ENCODE measurements around the gene SERPINB10. TPM values are rescaled to one million over a fixed set of nuclear protein-coding genes. Genes with fewer than 3 reads are reported as not detected.

Gene SERPINB10, protein sequence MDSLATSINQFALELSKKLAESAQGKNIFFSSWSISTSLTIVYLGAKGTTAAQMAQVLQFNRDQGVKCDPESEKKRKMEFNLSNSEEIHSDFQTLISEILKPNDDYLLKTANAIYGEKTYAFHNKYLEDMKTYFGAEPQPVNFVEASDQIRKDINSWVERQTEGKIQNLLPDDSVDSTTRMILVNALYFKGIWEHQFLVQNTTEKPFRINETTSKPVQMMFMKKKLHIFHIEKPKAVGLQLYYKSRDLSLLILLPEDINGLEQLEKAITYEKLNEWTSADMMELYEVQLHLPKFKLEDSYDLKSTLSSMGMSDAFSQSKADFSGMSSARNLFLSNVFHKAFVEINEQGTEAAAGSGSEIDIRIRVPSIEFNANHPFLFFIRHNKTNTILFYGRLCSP
- 1 to 10 TPM in 1 of 10 donors, under 1 TPM in 4, not detected in 5; 0.09 to 1.5 (median 0.24) TPM for polyA plus RNA-seq (ENCODE audit: insufficient read length in 10 of 10)
- long read RNA-seq, donor 1 = 0 reads
- long read RNA-seq, donor 2 = 0 reads
- long read RNA-seq, donor 3 = 0 reads
- long read RNA-seq, donor 4 = 0 reads
- long read RNA-seq, donor 5 = 0 reads
- long read RNA-seq, donor 6 = 0 reads
- long read RNA-seq, donor 7 = 0 reads
- long read RNA-seq, donor 8 = 0 reads
- long read RNA-seq, donor 9 = 0 reads

DNA sequence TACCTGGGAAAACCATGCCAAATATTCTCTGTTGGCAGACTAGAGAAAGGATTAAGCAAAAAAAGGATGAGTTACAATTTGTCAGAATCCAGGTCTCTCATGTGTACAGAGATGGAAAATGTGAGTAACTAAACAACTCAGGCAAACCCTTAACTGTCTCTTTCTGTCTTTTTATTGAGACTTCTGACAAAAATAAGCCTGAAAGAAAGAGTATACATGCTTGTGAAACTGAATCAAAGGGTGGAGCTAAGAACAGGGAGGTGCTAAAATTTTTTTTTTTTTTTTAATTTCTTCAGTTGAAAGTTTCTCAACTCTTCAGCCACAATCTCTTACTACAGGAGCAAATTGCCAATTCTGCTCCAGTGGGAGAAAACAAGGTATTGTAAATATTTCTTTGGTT lies at the start of gene SERPINB10:
TSS of gene SERPINB10 (plus strand) at position 295 of the 400 bp plus-strand sequence. CDS start 7,553 bp downstream, outside the sequence.
- DNase-seq = no peak

DNA sequence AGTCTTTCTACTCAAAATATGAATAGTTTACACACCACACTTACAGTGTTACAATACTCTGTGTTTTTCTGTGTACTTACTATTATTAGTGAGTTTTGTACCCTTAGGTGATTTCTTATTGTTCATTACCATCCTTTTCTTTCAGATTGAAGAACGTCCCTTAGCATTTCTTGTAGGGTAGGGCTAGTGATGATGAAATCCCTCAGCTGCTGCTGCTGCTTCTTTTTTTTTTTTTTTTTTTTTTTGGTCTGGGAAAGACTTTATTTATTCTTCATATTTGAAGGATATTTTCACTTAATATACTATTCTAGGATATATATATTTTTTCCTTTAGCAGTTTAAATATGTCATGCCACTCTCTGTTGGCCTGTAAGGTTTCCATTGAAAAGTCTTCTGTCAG lies 49.3 kb upstream of the SERPINB10 start:
- DNase-seq = no peak

DNA sequence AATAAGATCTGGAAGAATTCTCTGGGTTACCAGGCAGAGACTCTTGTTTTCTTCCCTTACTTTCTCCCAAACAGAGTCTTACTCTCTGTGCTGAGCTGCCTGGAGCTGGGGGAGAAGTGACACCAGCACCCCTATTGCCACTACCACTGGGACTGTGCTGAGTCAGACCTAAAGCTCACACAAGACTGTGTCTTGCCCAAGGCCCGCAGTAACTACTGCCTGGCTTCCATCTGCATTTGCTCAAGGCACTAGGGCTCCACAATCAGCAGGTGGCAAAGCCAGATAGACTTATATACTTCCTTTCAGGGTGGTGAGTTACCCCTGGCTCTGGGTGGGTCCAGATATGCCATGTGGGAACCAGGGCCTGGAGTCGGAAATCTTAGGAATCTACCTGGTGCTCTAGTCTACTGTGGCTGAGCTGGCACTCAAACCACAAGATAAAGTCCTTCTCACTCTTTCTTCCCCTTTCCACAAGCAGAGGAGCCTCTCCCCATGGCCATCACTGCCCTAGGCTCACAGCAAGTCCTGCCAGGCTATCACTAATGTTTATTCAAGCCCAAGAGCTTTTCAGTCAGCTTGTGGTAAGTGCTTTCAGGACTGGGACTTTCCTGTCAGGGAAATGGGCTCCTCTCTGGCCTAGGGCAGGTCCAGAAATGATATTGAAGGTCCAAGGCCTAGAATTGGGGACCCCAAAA lies 47.8 kb upstream of the SERPINB10 start:
- no peak for DNase-seq

DNA sequence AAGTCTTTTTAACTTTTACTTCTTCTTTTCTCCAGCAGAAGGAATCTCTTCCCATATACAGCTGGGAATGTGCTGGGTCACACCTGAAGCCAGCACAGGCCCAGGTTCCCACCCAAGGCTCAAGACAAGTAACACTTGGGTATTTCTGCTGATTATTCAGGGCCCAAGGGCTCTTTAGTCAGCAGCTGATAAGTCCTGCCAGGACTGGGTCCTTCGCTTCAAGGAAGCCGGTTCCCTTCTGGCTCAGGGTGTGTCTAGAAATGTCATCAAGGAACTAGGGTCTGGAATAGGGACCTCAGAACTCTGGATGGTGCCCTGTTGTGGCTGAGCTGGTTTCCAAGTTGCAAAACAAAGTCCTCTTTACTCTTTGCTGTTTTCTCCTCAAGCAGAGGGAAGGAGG lies 47.2 kb upstream of the SERPINB10 start:
- DNase-seq = no peak

DNA sequence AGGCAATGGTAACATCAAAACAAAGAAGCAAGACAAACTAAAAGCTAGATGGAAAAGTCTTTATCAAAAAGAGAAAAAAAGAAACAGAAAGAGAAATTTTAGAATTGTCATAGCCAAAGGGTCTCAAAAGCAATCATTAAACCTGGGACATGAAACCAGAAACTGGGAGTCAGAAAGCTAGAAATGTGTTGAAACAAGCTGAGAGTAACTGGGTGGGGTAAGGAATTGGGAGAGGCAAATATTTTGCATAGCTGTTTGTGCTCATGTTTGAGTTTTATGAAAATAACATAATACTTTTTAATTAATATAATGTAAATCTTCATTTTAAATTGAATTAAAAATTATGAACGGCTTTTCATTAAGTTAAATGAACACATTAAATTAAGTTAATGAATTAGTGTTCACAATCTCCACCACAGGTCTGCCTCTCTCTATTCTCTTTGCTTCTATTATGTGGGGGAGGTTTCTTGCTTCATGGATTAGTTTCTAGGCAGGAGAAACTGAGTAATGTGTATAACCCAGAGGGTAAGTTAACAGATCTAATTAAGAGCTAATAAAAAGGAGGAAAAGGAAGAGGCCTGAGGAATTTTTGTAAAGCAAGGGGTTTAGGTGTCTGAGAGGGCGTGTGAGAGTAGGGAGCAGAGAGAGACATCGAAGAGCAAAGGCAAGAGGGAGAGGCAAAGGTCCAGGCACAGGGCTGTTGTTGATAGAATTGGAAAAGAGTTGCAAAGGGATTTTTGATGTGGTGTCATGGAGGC lies 40.2 kb upstream of the SERPINB10 start:
- DNase-seq = no peak

DNA sequence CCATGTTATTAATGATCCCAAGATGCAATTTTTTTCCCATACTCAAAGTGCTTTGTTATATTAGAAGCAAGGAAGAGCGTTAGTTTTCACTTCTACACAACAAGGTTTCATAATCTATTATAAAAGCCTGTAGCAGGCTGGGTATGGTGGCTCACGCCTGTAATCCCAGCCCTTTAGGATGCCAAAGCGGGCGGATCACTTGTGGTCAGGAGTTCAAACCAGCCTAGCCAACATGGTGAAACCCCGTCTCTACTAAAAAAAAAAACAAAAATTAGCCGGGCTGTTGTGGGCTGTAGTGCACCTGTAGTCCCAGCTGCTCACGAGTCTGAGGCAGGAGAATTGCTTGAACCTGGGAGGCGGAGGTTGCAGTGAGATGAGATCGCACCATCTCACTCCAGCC lies 39.2 kb upstream of the SERPINB10 start:
- DNase-seq = no peak

DNA sequence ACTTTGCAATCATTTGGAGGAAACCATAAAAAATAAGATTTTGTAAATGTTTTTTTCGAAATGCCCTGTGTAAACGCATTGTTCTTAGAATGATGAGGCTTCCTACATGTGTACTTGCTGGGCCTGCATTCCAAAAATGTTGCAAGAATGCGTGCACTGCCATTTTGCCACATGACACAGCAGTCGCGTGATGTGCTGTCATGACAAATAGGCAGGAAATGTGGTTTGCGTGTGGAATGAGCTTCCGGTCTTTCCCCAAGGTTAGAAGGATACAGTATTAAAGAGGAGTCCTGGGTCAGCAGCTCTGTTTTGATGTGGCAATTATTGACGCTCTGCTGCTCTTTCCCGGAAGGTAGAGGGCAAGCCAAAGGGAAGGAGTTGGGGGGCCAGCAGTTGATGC lies 38.4 kb upstream of the SERPINB10 start:
- DNase-seq = peak in 1 of 3 donors; percentile 85

DNA sequence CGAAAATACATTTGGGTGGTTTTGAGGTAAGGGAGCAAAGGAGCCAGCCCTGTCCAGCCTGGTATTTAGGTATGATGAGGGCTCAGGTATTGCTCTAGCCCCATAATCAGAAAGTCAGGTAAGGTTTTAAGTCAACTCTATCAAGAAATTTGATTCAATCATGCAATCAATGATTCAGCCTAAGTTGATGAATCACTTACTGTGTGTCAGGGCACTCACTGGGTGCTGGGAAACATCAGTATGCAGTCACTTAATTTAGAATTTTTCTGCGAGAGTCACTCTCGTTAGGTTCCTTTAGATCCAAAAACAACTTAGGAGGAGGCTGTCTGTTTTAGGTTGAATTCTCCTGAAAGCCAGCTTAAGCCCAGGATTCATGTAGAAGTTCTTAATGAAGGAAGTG lies 37.9 kb upstream of the SERPINB10 start:
- peak in 1 of 3 donors; percentile 21 for DNase-seq

DNA sequence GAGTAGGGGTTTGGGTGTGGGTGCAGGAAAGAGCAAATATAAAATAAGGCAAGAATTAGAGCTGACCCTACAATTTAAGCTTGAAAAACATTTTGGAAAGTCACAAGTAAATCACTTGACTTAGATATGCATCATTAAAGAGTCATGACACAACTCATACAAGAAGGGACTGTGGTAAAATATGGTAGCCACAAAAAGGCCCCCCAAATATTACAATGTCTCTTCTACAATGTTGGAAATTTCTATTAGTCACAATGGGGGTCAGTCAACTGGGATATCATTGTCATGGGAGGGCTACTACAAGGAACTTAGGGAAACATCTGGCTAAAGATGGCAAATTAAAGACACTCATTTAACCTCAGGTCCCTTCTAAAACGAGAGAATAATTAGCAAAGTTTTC lies 35.9 kb upstream of the SERPINB10 start:
- no peak for DNase-seq

DNA sequence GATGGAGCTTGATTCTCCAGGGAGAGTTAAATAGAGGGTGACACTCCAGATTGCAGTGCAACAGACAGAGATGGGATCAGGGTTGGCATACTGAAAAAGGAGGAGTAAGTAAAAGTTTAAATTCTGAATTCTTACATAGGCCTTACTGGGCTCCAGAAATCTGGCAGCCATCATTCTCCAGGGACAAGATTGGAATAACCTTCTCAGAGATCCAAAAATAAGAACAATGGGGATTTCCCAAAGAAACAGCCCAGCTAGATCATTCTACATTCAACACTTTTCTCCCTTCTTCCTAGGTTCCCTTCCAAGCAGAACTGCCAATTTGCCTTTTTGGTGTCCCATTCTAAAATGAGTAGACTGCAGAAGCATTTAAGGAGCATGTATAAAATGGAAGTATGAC lies 35.2 kb upstream of the SERPINB10 start:
- no peak for DNase-seq

DNA sequence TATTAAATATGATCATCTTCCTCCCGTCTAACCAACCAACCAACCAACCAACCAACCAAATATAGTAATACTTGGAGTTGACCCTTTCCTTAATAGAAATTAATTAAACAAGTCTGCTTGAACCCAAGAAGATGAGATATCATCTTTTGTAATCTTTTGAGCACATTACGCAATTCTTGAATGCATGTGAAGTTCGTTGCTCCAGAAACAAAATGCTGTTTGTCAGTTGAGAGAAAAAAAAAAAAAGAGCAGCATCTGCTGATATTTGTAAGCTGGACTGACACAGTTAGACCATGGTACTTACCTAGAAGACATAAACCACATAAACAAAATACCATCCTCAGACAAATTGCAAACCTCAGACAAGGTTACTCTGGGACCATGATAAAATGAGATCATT lies 29.4 kb upstream of the SERPINB10 start:
- DNase-seq = no peak

DNA sequence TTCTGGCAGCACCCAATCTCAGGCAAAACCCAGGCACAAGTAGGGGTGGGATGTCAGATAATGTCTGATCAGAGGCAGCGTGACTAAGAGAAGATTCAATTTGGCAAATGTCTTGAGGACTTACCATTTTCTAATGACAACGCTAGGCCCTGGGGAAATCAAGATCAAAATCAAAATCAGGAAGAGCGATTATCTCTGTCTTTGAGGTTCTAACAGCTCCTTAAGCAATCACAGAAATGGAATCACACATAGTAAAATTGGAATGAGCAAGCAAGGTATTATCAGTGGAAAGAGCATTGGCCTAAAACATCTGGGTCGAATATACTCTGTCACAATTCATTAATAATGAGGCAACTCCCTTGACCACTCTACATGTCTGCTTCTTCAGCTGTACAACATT lies 28.8 kb upstream of the SERPINB10 start:
- no peak for DNase-seq

DNA sequence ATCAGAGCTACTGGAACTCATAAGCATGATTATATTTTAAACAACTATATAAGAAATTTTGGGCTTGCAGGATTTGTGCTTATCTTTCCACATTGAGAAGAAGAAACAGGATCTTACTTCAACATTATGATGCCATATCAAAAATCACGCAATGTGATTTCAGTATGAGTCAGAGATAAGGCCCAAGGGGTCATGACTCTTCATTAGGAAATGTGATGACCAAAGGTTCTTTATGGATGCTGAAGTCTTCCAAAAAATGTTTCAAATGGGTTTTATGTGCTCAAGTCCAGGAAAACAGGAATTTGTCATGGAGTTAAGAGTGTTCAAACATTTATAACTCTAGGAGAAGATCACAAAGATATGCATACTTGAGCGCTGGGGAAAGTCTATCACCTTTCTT lies 28.0 kb upstream of the SERPINB10 start:
- DNase-seq = no peak

DNA sequence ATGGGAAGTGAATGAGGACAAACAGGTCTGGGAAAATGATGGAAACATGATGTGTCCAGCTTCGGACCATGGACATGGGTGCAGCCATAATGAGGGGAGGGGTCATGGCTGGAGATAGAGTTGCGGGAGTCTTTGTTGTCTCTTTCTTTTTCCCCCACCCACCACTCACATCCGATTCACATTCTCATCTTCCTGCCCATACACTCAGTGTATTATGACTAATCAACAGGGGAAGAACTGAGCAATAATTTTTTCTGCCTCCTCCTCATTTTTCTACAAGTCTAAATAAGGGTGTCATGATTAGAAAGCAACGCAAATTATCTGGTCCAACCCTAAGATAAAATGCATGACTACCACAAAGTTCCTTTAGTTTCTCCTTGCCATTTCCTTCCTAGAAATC lies 25.9 kb upstream of the SERPINB10 start:
- peak in 1 of 3 donors; percentile 18 for DNase-seq

DNA sequence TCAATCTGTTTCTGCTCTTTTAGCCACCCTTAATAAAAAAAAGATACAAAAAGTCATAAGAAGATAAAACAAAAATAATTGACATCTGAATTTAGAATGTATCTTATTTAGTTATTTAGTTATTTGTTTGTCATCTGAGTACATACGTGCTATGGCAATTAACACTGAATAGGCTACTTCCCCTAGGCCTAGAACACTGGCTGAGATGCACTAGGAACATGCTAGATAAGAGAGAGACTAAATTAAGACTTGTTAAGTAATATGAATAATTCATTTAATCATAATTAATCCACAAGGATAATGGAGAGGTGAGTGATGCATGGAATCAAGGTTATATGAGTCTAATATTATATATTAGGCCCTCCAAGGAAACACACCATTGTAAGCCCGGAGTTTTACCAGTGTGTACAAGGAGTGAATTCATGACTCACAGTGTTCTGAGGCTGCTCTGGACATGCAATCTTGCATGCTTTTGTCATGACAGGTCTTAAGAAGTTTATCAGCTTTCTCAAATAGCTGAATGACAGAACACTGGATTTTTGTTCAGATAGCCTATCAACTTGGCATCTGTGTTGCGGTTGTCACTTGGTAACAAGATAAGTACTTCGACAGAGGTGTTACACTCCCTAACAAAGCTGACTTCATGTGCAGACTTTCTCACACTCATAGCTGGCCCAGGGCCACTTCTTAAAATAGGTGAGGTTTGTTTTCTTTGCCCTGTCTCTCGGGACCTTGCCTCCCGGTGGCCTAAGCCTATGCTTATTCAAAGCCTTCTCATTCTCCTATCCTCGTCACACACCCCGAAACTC lies 25.2 kb upstream of the SERPINB10 start:
- peak in 1 of 3 donors; percentile 90 for DNase-seq

DNA sequence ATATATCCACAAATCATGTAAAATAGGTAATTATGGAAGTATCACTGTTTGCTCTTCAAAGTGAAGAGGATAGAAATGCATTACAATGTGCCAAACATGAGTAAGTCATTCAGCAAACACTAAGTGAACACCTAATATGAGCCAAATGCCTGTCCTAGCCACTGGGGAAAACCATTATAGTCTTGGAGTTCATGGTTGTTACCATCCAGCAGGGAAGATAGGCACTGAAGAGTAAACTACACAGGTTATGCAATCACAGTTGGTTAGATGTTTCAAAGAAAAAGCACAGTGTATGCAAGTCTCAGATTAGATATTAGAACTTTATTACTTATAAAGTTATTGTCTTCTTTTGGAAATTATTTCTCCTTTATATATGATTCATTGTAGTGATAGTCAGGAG lies 24.1 kb upstream of the SERPINB10 start:
- no peak for DNase-seq

DNA sequence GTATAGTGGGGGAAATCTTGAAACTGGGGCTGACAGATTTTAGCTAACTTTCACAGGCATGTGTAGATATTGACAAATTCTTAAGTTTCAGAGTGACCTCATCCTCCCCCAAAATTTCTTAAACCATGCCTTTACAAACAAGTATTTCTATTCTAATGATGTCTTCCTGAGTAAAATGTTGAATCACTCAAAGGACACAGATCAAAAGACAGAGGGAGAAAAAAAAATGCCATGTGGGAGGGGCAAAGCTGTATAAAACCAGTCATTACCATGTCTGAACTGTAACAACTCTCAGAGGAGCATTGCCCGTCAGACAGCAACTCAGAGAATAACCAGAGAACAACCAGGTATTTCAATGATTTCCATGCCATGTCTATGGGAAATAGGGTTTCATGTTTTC lies 20.3 kb upstream of the SERPINB10 start, which contains the start of gene SERPINB2:
TSS of gene SERPINB2 (plus strand) at position 282 of the 400 bp plus-strand sequence. CDS start 3,740 bp downstream, outside the sequence.
- peak in 1 of 3 donors; percentile 19 for DNase-seq

DNA sequence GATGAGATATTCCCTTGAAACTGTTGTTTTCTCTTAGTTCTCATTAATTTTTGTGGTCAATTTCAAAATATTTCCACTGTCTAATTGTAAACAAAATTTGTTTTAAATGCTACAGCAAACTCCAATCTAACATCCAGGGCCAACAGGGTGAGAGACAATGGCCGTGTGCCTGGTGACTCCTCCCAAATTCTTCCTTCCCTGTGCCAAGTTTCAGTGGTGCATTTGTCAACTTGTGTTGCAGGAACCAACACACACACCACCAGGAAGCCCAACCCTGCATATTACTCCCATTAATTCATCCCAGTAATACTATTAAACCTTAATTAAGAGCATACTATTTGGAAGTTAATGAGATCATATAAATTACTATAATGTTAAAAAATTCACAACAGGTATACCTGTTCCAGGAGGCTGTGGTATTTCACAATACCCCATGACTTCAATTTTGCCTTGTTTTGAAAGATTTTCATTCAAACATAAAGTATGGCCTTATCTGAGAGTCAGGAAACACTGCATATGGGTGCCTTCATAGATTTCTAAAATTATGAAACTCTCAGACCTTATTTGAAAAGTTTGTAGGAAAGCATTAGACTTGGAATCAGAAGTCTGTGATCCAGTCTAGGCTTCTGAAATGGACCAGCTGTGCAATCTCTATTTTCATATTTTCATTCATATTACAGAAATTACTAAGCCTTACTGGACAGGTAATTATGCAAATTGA lies 19.1 kb upstream of the SERPINB10 start:
- no peak for DNase-seq

DNA sequence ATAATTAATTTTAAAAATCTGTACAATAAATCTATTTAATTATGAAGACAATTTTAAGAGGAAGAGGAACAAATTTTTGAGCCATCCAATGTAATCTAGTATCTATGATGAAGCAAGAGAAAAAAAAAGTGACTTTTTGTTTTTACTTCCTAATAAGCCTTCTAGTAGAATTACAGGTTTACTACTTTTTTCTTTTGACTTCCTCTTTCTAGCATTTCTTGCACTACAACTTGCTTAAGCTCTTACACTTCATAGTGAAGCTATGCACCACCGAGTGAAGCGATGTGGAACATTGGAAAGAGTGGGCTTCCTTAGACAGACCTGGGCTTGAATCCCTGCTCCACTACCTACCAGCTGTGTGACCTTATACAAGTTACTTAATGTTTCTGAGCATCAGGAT lies 18.1 kb upstream of the SERPINB10 start:
- no peak for DNase-seq

DNA sequence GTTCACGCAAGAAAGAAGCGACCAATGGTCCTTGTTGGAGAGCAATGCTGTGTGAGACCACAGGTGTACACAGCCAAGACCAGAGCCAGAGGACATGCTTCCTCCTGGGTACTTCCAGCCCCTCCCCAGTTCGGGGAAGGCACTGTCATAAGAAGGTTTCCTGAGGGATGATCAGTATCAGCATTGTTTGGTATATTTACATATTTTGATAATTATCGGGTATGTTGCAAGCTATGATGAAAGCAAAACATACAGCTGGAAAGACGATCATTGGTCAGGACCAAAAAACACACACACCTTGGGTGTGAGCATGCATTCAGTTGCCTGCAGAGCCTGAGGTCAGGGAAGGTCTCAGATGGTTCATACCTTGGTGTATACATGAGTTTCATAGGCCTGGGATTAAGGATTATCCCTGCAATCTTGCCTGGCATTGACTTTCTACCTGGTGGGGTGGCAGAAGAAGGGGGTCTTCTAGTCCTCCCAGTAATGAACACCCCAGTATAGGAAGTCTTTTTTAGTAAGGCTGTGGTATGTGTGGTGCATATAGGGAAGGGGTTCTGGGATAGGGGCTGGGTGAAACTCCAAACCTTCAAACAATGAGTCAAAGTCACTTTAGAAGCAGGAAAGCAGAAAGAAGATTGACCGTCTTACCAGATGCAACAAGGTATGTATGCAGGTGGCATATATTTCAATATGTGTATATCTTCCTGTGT lies 17.4 kb upstream of the SERPINB10 start:
- DNase-seq = no peak
